C4-2B (cell line): Measurements from ENCODE around the gene ADIPOR1.
A peak's percentile ranks its signal among the peaks of the same experiment; 100 is the strongest.

Experiments
- H3K27ac ChIP-seq: fragments of 450-650 bp; 2 replicates; pipeline ENCODE4 v1.5.1; 2017
- CTCF ChIP-seq: fragments of 450-650 bp; conservative IDR thresholded peaks from 2 replicates; pipeline ENCODE4 v1.5.1; 2017; ENCODE audit warnings: mild to moderate bottlenecking
- ZFX ChIP-seq: fragments of 450-650 bp; IDR thresholded peaks from 2 replicates; pipeline ENCODE4 v1.6.1; 2017

Gene ADIPOR1

GRCh38 chr1:202935844-202936243 lies 22.3 kb downstream of the ADIPOR1 start:
- TF ChIP-seq ZFX (no peak), CTCF (no peak)

GRCh38 chr1:202934755-202935154 lies 23.4 kb downstream of the ADIPOR1 start:
- TF ChIP-seq ZFX = no peak
- TF ChIP-seq CTCF = no peak
- no peak overlapping the region for H3K27ac ChIP-seq

More at GRCh38 chr1:202935844-202936243, 22.3 kb downstream of the ADIPOR1 start:
- H3K27ac ChIP-seq = no peak overlapping the region

GRCh38 chr1:202932476-202932875 lies 25.6 kb downstream of the ADIPOR1 start:
- TF ChIP-seq CTCF (no peak), ZFX (no peak)
- no peak overlapping the region for H3K27ac ChIP-seq

GRCh38 chr1:202926581-202927491 lies 31.3 kb downstream of the ADIPOR1 start, which contains the start of gene KLHL12:
Gene KLHL12, minus strand, starts transcription at chr1:202927234. Its CDS starts 2,072 bp downstream, at chr1:202925162.
- TF ChIP-seq CTCF (peak; percentile 77), ZFX (no peak)
- peak within 1 kb of the TSS; percentile 89 for H3K27ac ChIP-seq

- TF ChIP-seq CTCF (no peak), ZFX (no peak)
- H3K27ac ChIP-seq = no peak overlapping the region
Measured at GRCh38 chr1:202923533-202923932, 34.6 kb downstream of the ADIPOR1 start.

GRCh38 chr1:202919615-202920014 lies 38.5 kb downstream of the ADIPOR1 start:
- peak overlapping the region; percentile 33 for H3K27ac ChIP-seq

More at GRCh38 chr1:202919615-202920014, 38.5 kb downstream of the ADIPOR1 start:
- no peak for TF ChIP-seq CTCF
- TF ChIP-seq ZFX = no peak
